Activated CD4-positive, alpha-beta memory T cell treated with anti-CD3 and anti-CD28 coated beads, Interleukin-2, amount 10 ng/mL, durations not matched to agents 7 days and 5 days (primary cell): ENCODE measurements around the gene SOX6. TPM values are rescaled to one million over a fixed set of nuclear protein-coding genes. Genes with fewer than 3 reads are reported as not detected.

Experiments
- CTCF ChIA-PET: fragments of 350-600 bp; sonication (Branson Sonifier 250); formaldehyde crosslinking; loops from one replicate; lab custom pipeline; 2021; ENCODE audit warnings: antibody characterized with exemption, inconsistent platforms; lab: Charles Lee
- POLR2A ChIA-PET: fragments of 350-600 bp; sonication (Branson Sonifier 250); formaldehyde crosslinking; loops from one replicate; lab custom pipeline; 2021; ENCODE audit warnings: antibody characterized with exemption; lab: Charles Lee
- DNase-seq: peaks from one replicate; pipeline ENCODE4 v3.0.0-alpha.2; 2020
- H3K27ac Mint-ChIP-seq: one replicate; pipeline ENCODE4 v1.8.0; 2021; ENCODE audit warnings: mild to moderate bottlenecking, mixed read lengths
- H3K27me3 Mint-ChIP-seq: one replicate; pipeline ENCODE4 v1.8.0; 2021; ENCODE audit warnings: mixed read lengths
- H3K36me3 Mint-ChIP-seq: one replicate; pipeline ENCODE4 v1.8.0; 2021; ENCODE audit warnings: low read depth, mixed read lengths
- H3K4me1 Mint-ChIP-seq: one replicate; pipeline ENCODE4 v1.8.0; 2021; ENCODE audit warnings: mixed read lengths
- H3K4me3 Mint-ChIP-seq: one replicate; pipeline ENCODE4 v1.8.0; 2021; ENCODE audit warnings: mild to moderate bottlenecking, mixed read lengths
- H3K9me3 Mint-ChIP-seq: one replicate; pipeline ENCODE4 v1.8.0; 2021; ENCODE audit warnings: mixed read lengths
- total RNA-seq, 2 experiments: library from RNA; stranded (reverse); gene quantifications; one replicate each; pipeline ENCODE4 v1.2.3, GENCODE V29; 2021

Gene SOX6
- total RNA-seq, 2 experiments from 2014 or later: not detected

- DNase-seq: no peak
- Mint-ChIP-seq H3K27me3 (no peaks in the 10 kb centered on the region), H3K9me3 (peaks cover 4% of the 10 kb centered on the region), H3K27ac (no peak overlapping the region), H3K4me3 (no peak overlapping the region), H3K4me1 (no peaks in the 10 kb centered on the region), H3K36me3 (no peaks in the 10 kb centered on the region)
- POLR2A ChIA-PET: no interaction called here
- CTCF ChIA-PET: no interaction called here
Measured at GRCh38 chr11:16217631-16218030, 138.7 kb downstream of the SOX6 start.

GRCh38 chr11:16216831-16217230, 139.5 kb downstream of the SOX6 start:
- ChIA-PET CTCF (no interaction called here), POLR2A (no interaction called here)
- Mint-ChIP-seq H3K36me3 (no peaks in the 10 kb centered on the region), H3K4me3 (no peak overlapping the region), H3K4me1 (no peaks in the 10 kb centered on the region), H3K27ac (no peak overlapping the region), H3K9me3 (peaks cover 4% of the 10 kb centered on the region), H3K27me3 (no peaks in the 10 kb centered on the region)
- DNase-seq: no peak

- Mint-ChIP-seq H3K4me3 (no peak overlapping the region), H3K9me3 (peaks cover 4% of the 10 kb centered on the region), H3K4me1 (no peaks in the 10 kb centered on the region), H3K27me3 (no peaks in the 10 kb centered on the region), H3K36me3 (no peaks in the 10 kb centered on the region), H3K27ac (no peak overlapping the region)
- DNase-seq: no peak
- CTCF ChIA-PET: no interaction called here
- POLR2A ChIA-PET: no interaction called here
Measured at GRCh38 chr11:16215352-16215751, 141.0 kb downstream of the SOX6 start.

GRCh38 chr11:16211407-16211806, 144.9 kb downstream of the SOX6 start:
- no peaks in the 10 kb centered on the region for H3K27me3 Mint-ChIP-seq
- H3K4me1 Mint-ChIP-seq: no peaks in the 10 kb centered on the region
- no peak overlapping the region for H3K27ac Mint-ChIP-seq
- POLR2A ChIA-PET: no interaction called here
- CTCF ChIA-PET: no interaction called here
- H3K9me3 Mint-ChIP-seq: peaks cover 8% of the 10 kb centered on the region
- no peak overlapping the region for H3K4me3 Mint-ChIP-seq
- DNase-seq: no peak
- no peaks in the 10 kb centered on the region for H3K36me3 Mint-ChIP-seq

DNA sequence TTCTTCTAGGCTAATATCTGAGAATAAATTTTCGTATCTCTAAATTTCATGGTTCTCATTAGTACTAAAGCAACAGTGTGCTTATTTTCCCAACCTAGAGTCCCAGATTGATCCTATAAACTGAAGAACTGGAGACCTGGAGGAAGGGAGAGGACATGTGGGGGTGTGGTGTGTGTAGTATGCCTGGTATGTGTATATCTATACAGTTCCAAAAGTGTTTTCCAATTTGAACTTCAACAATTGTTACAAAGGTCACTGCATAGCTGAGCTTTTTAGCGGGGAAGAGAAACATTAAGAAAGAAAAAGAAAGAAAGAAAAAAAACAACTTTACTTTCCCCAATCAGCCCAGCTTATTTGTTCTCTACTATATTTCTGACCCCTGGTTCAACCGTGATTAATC, 152.1 kb downstream of the SOX6 start:
- ChIA-PET POLR2A (no interaction called here), CTCF (no interaction called here)
- no peaks in the 10 kb centered on the region for H3K4me1 Mint-ChIP-seq
- H3K27me3 Mint-ChIP-seq: no peaks in the 10 kb centered on the region
- no peak for DNase-seq
- no peak overlapping the region for H3K4me3 Mint-ChIP-seq
- peaks cover 6% of the 10 kb centered on the region for H3K9me3 Mint-ChIP-seq
- H3K27ac Mint-ChIP-seq: no peak overlapping the region
- no peaks in the 10 kb centered on the region for H3K36me3 Mint-ChIP-seq

GRCh38 chr11:16195651-16196050, 160.7 kb downstream of the SOX6 start:
- Mint-ChIP-seq H3K27me3 (no peaks in the 10 kb centered on the region), H3K4me3 (no peak overlapping the region), H3K9me3 (peaks cover 3% of the 10 kb centered on the region), H3K4me1 (no peaks in the 10 kb centered on the region), H3K36me3 (no peaks in the 10 kb centered on the region), H3K27ac (no peak overlapping the region)
- ChIA-PET POLR2A (no interaction called here), CTCF (no interaction called here)
- no peak for DNase-seq

- Mint-ChIP-seq H3K9me3 (peaks cover 3% of the 10 kb centered on the region), H3K36me3 (no peaks in the 10 kb centered on the region), H3K27ac (no peak overlapping the region), H3K27me3 (no peaks in the 10 kb centered on the region), H3K4me1 (no peaks in the 10 kb centered on the region), H3K4me3 (no peak overlapping the region)
- ChIA-PET CTCF (no interaction called here), POLR2A (no interaction called here)
- DNase-seq: no peak
Measured at GRCh38 chr11:16194566-16194965, 161.8 kb downstream of the SOX6 start.

DNA sequence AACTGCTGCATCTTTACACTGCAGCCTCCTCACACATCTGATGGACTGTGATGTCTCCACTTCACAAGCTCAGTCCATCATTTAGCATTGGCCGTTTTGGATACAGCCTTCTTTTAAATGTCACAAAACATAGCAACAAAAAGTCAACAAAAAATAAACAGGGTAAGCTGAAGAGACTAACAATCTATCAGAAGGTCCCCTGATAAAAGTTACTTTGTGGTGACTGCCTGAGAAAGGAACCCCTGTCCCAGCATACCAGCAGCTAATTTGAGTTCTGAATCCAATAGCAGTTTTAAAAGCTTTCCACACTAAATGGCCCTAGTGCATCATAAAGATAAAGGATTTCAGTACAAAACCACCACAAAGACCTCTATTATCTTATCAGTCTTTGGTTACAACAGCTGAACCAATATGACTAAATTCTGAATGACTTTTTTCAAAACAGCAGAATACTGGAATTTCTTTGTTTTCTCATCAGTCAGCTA, 162.4 kb downstream of the SOX6 start:
- POLR2A ChIA-PET: interaction anchor here (0.6 kb wide), 1 partner anchor 73 kb away, joined by 3 read pairs; no protein-coding TSS in a partner anchor
- no peaks in the 10 kb centered on the region for H3K27me3 Mint-ChIP-seq
- H3K4me1 Mint-ChIP-seq: no peaks in the 10 kb centered on the region
- H3K36me3 Mint-ChIP-seq: no peaks in the 10 kb centered on the region
- H3K27ac Mint-ChIP-seq: no peak overlapping the region
- no peak for DNase-seq
- H3K9me3 Mint-ChIP-seq: peaks cover 3% of the 10 kb centered on the region
- H3K4me3 Mint-ChIP-seq: no peak overlapping the region
- CTCF ChIA-PET: no interaction called here

GRCh38 chr11:16191868-16192240, 164.5 kb downstream of the SOX6 start:
- Mint-ChIP-seq H3K9me3 (no peaks in the 10 kb centered on the region), H3K4me1 (no peaks in the 10 kb centered on the region), H3K36me3 (no peaks in the 10 kb centered on the region), H3K27me3 (no peaks in the 10 kb centered on the region), H3K27ac (no peak overlapping the region), H3K4me3 (no peak overlapping the region)
- POLR2A ChIA-PET: no interaction called here
- CTCF ChIA-PET: no interaction called here
- no peak for DNase-seq

GRCh38 chr11:16191212-16191867, 165.0 kb downstream of the SOX6 start:
- Mint-ChIP-seq H3K9me3 (no peaks in the 10 kb centered on the region), H3K27ac (no peak overlapping the region), H3K4me1 (no peaks in the 10 kb centered on the region), H3K4me3 (no peak overlapping the region), H3K36me3 (no peaks in the 10 kb centered on the region), H3K27me3 (no peaks in the 10 kb centered on the region)
- POLR2A ChIA-PET: no interaction called here
- CTCF ChIA-PET: no interaction called here
- no peak for DNase-seq

GRCh38 chr11:16186680-16187079, 169.7 kb downstream of the SOX6 start:
- POLR2A ChIA-PET: no interaction called here
- no peak overlapping the region for H3K27ac Mint-ChIP-seq
- CTCF ChIA-PET: no interaction called here
- no peaks in the 10 kb centered on the region for H3K4me1 Mint-ChIP-seq
- no peak for DNase-seq
- no peaks in the 10 kb centered on the region for H3K27me3 Mint-ChIP-seq
- H3K4me3 Mint-ChIP-seq: no peak overlapping the region
- H3K9me3 Mint-ChIP-seq: no peaks in the 10 kb centered on the region
- no peaks in the 10 kb centered on the region for H3K36me3 Mint-ChIP-seq

- DNase-seq: no peak
- ChIA-PET CTCF (no interaction called here), POLR2A (no interaction called here)
- Mint-ChIP-seq H3K4me3 (no peak overlapping the region), H3K27me3 (no peaks in the 10 kb centered on the region), H3K9me3 (no peaks in the 10 kb centered on the region), H3K4me1 (no peaks in the 10 kb centered on the region), H3K27ac (no peak overlapping the region), H3K36me3 (no peaks in the 10 kb centered on the region)
Measured at GRCh38 chr11:16185042-16185441, 171.3 kb downstream of the SOX6 start.

DNA sequence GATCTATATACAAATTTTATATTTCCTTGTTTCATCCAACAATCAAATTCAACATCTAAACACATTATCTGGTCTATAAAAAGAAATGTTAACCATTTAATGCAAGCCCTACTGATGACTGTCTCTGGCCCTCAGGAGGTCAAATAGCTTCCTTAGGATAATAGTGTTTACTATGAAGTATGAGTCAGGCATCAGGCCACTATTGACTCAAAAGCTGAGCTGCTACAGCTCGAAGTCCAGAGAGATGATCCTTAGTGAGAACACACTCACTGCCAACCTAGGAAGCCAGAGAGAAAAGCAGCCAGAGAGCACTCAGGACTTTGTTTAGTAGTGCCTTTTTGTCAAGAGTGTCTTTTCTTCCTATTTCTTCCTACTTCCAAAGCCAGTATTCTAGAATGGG, 171.8 kb downstream of the SOX6 start:
- no peak overlapping the region for H3K4me3 Mint-ChIP-seq
- no peaks in the 10 kb centered on the region for H3K27me3 Mint-ChIP-seq
- no peak for DNase-seq
- H3K36me3 Mint-ChIP-seq: no peaks in the 10 kb centered on the region
- H3K9me3 Mint-ChIP-seq: no peaks in the 10 kb centered on the region
- POLR2A ChIA-PET: no interaction called here
- H3K27ac Mint-ChIP-seq: no peak overlapping the region
- CTCF ChIA-PET: no interaction called here
- no peaks in the 10 kb centered on the region for H3K4me1 Mint-ChIP-seq

GRCh38 chr11:16182553-16182952, 173.8 kb downstream of the SOX6 start:
- Mint-ChIP-seq H3K27me3 (no peaks in the 10 kb centered on the region), H3K27ac (no peak overlapping the region), H3K9me3 (no peaks in the 10 kb centered on the region), H3K36me3 (no peaks in the 10 kb centered on the region), H3K4me1 (no peaks in the 10 kb centered on the region), H3K4me3 (no peak overlapping the region)
- DNase-seq: no peak
- ChIA-PET CTCF (no interaction called here), POLR2A (no interaction called here)
